SJSA1 (cell line): ENCODE measurements around the gene RELN. TPM values are rescaled to one million over a fixed set of nuclear protein-coding genes. Genes with fewer than 3 reads are reported as not detected.

Experiments used
- DNase-seq, 2 experiments: peaks; one replicate each; pipeline ENCODE4 v3.0.0-alpha.2; 2015 to 2020; ENCODE audit warnings: low spot score in 2 of 2, low read depth in 1 of 2
- H3K27ac ChIP-seq: fragments of 250-450 bp; sonication (Bioruptor Pico); 2 replicates; pipeline ENCODE4 v1.5.1; 2020; ENCODE audit warnings: mild to moderate bottlenecking, moderate library complexity
- H3K27me3 ChIP-seq: fragments of 250-450 bp; sonication (Bioruptor Pico); replicated peaks from 2 replicates; pipeline ENCODE4 v1.5.1; 2020; ENCODE audit warnings: mild to moderate bottlenecking, moderate library complexity
- H3K36me3 ChIP-seq: fragments of 250-450 bp; sonication (Bioruptor Pico); 2 replicates; pipeline ENCODE4 v1.5.1; 2020; ENCODE audit warnings: mild to moderate bottlenecking
- H3K4me1 ChIP-seq: fragments of 250-450 bp; sonication (Bioruptor Pico); replicated peaks from 2 replicates; pipeline ENCODE4 v1.6.1; 2021; ENCODE audit warnings: mild to moderate bottlenecking
- H3K4me3 ChIP-seq: fragments of 250-450 bp; sonication (Bioruptor Pico); 2 replicates; pipeline ENCODE4 v1.5.1; 2020; ENCODE audit warnings: mild to moderate bottlenecking
- H3K9me3 ChIP-seq: fragments of 250-450 bp; sonication (Bioruptor Pico); replicated peaks from 2 replicates; pipeline ENCODE4 v1.5.1; 2020; ENCODE audit warnings: mild to moderate bottlenecking
- total RNA-seq: library from RNA; depleted of rRNA; stranded (reverse); fragments of >200 nt; shearing (Covaris generic); gene quantifications from 2 replicates; pipeline ENCODE4 v1.2.3, GENCODE V29; 2014

The RELN gene
- total RNA-seq, 1 experiment from 2014 or later, result 0.03 TPM

- Histone ChIP-seq H3K27ac (no peak overlapping the region), H3K4me1 (peaks cover 10% of the 10 kb centered on the region), H3K36me3 (no peaks in the 10 kb centered on the region), H3K9me3 (no peaks in the 10 kb centered on the region), H3K4me3 (no peak overlapping the region), H3K27me3 (no peaks in the 10 kb centered on the region)
- DNase-seq, result no peak
These were observed 331.1 kb downstream of the RELN start for GRCh38 chr7:103658055-103659005.

DNA sequence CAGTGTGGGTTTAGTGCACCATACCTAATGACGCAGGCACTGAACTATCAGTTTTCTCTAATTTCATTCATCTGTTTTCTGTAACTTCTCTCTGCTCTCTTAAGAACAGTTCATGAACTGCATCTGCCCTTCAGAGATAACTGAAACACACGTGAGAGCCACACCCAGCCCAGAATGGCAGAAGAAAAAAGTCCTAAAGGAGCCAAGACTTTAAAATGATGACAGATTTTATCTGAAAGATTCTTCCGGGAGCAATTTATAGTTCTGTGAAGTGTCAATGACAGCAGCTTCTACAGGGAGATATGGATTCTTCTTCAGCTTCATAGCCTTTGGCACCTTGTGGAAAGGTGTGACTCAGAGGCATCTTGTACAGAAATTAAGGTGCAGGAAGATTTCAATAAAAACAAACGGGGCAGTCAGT, 332.0 kb downstream of the RELN start:
- no peak overlapping the region for H3K27ac ChIP-seq
- no peak overlapping the region for H3K4me3 ChIP-seq
- no peaks in the 10 kb centered on the region for H3K9me3 ChIP-seq
- no peaks in the 10 kb centered on the region for H3K36me3 ChIP-seq
- no peaks in the 10 kb centered on the region for H3K27me3 ChIP-seq
- H3K4me1 ChIP-seq, result peaks cover 10% of the 10 kb centered on the region
- DNase-seq, result no peak

GRCh38 chr7:103656221-103656620, 333.2 kb downstream of the RELN start:
- no peaks in the 10 kb centered on the region for H3K27me3 ChIP-seq
- H3K4me3 ChIP-seq, result no peak overlapping the region
- no peak for DNase-seq
- H3K27ac ChIP-seq, result no peak overlapping the region
- peaks cover 10% of the 10 kb centered on the region for H3K4me1 ChIP-seq
- H3K36me3 ChIP-seq, result no peaks in the 10 kb centered on the region
- no peaks in the 10 kb centered on the region for H3K9me3 ChIP-seq

DNA sequence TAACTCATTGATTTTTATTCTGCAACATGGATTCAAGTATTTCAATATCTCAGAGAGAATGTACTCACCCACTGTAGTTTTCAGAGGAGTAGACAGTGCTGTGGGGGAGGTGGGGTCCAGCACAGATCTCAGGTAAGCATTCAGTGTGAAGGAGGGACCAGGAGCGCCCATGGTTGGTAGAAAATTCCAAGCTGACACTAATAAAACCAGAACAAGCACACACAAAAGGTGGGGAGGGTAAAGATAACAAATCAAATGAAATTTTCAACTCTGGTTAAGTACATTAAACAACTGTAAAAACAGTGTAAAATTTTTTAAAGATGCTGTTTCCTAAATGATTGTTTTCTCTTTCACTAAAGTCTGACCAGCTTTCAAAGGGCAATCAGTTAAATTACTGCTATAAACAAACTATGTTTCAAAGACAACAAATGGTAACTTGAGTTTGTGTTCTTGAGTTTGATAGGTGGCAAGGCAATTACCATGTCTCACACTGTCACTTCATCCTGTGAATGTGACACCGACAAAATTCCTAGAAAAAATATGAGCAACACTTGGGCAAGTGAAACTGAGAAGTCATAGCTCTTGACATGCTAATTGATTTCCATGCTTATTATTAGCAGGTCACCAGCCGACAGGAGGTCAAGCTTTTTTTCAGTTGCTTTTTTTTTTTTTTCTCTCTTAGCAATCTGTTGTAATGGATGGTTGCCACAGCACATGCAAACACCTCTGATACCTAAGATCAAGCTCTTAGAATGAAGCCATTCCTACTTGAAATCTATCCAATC, 337.7 kb downstream of the RELN start:
- H3K4me1 ChIP-seq, result no peaks in the 10 kb centered on the region
- no peak overlapping the region for H3K4me3 ChIP-seq
- no peak overlapping the region for H3K27ac ChIP-seq
- H3K36me3 ChIP-seq, result no peaks in the 10 kb centered on the region
- DNase-seq, result no peak
- H3K9me3 ChIP-seq, result 0 out of 2 replicates have a peak, but pooled peaks cover 3% of the 10 kb centered on the region
- no peaks in the 10 kb centered on the region for H3K27me3 ChIP-seq

DNA sequence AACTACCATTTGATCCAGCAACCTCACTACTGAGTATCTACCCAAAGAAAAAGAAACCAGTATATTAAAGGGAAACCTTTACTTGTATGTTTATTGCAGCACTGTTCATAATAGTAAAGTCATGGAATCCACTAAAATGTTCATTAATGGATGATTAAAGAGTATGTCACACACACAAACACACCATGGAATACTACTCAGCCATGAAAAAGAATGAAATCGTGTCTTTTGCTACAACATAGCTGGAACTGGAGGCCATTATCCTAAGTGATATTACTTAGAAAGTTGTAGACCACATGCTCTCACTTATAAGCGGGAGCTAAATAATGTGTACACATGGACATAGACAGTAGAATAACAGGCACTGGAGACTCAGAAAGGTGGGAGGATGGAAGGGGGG, 340.4 kb downstream of the RELN start:
- Histone ChIP-seq H3K4me3 (no peak overlapping the region), H3K36me3 (no peaks in the 10 kb centered on the region), H3K9me3 (0 out of 2 replicates have a peak, but pooled peaks cover 3% of the 10 kb centered on the region), H3K27me3 (no peaks in the 10 kb centered on the region), H3K27ac (no peak overlapping the region), H3K4me1 (no peaks in the 10 kb centered on the region)
- DNase-seq, result no peak

GRCh38 chr7:103648135-103648534, 341.3 kb downstream of the RELN start:
- no peaks in the 10 kb centered on the region for H3K27me3 ChIP-seq
- no peak for DNase-seq
- H3K27ac ChIP-seq, result no peak overlapping the region

DNA sequence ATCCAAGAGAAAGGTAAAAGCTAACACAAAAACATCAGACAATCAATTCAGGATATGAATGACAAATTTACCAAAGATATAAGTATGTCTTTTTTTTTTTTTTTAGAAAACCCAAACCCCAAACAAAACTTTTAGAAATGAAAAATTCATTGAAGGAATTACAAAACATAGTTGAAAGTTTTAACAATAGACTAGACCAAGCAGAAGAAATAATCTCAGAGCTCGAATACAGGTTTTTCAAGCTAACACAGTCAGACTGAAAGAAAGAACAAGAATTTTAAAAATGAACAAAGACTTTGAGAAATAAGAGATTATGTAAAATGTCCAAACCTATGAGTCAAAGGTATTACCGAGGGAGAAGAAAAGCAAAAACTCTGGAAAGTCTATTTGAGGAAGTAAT, 345.1 kb downstream of the RELN start:
- Histone ChIP-seq H3K36me3 (no peaks in the 10 kb centered on the region), H3K4me1 (peaks cover 6% of the 10 kb centered on the region), H3K27ac (no peak overlapping the region), H3K4me3 (no peak overlapping the region), H3K9me3 (0 out of 2 replicates have a peak, but pooled peaks cover 3% of the 10 kb centered on the region), H3K27me3 (no peaks in the 10 kb centered on the region)
- no peak for DNase-seq

More at GRCh38 chr7:103648135-103648534, 341.3 kb downstream of the RELN start:
- no peak overlapping the region for H3K4me3 ChIP-seq
- no peaks in the 10 kb centered on the region for H3K36me3 ChIP-seq
- H3K9me3 ChIP-seq, result 0 out of 2 replicates have a peak, but pooled peaks cover 3% of the 10 kb centered on the region
- H3K4me1 ChIP-seq, result no peaks in the 10 kb centered on the region

DNA sequence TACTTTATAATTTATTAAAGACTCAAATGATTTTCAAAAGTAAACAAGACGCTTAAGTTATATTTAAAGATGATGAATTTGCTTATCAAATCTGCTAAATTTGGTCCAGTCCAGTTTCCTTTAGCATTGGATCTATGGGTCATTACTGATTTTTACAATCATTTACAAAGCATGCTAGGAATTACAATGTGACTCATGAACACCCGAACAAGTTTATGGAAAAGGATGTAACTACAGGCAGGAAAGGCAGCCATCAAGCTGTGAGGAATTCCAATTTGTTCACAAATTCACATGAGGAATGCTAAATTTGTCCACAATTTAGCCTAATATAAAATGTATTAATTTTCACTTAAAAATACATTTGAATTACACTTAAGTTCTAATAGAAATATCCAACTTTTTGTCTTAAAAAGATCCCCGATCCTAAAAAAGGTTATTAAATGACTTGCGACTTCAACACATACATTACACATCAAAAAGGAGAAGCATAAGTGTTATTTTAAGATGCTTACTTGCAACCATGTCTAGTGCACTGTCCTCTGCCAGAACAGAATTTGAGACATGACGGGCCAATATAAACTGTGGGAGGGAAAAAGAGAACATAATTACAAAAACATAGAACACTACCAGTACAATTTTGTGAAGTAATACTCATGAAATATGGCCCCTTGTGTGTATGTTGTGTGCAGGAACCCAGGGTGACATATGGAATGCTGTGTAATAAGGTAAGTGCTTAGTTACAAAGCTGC, 349.3 kb downstream of the RELN start:
- no peak overlapping the region for H3K4me3 ChIP-seq
- DNase-seq, result peak in 1 of 2 experiments; percentile 5
- peak overlapping the region; percentile 36 for H3K27ac ChIP-seq
- no peaks in the 10 kb centered on the region for H3K27me3 ChIP-seq
- no peaks in the 10 kb centered on the region for H3K36me3 ChIP-seq
- no peaks in the 10 kb centered on the region for H3K9me3 ChIP-seq
- peaks cover 29% of the 10 kb centered on the region for H3K4me1 ChIP-seq

DNA sequence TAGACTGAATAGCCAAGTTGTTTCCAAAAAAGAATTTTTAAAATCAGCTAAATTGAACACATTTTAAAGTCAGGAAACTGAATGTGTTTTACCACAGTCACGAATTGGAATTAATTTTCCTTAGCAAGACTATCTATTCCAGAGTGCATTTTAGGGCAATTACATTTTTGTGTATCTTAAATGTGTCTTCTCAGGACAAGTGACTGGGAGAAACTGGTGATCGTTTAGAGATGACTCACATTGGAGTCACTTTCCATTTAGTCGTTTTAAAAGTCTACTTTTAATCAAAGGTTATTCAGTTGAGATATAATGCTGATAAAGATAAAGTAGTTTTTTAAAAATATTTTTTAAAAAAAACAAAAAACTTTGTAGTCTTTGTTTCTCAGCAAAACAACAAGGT, 351.7 kb downstream of the RELN start:
- peak in 1 of 2 experiments; percentile 18 for DNase-seq
- no peaks in the 10 kb centered on the region for H3K27me3 ChIP-seq
- no peak overlapping the region for H3K4me3 ChIP-seq
- peak overlapping the region; percentile 64 for H3K27ac ChIP-seq
- no peaks in the 10 kb centered on the region for H3K36me3 ChIP-seq
- H3K4me1 ChIP-seq, result peaks cover 29% of the 10 kb centered on the region
- no peaks in the 10 kb centered on the region for H3K9me3 ChIP-seq

GRCh38 chr7:103637094-103637493, 352.4 kb downstream of the RELN start:
- Histone ChIP-seq H3K4me1 (peaks cover 32% of the 10 kb centered on the region), H3K27me3 (no peaks in the 10 kb centered on the region), H3K36me3 (no peaks in the 10 kb centered on the region), H3K4me3 (no peak overlapping the region), H3K27ac (peak overlapping the region; percentile 64), H3K9me3 (no peaks in the 10 kb centered on the region)
- DNase-seq, result peak in 1 of 2 experiments; percentile 41

DNA sequence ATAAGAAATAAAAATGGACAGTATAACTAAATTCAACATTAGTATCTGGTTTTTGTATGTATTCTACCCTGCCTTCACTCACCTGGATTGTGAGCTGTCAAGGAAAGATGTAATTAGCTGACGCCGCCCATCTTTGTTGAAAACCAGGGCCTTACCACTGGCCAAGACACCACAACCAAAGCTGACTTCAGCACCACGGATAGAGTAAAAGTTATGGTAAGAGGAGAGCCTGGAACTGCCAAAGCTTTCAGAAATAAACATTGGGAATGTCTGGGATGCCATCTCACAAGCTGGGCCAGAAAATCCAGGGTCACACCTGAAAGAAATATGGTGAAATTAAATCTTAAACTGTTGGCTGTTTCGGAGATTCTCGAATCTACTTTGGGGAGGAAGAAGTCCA, 353.3 kb downstream of the RELN start:
- peaks cover 33% of the 10 kb centered on the region for H3K4me1 ChIP-seq
- H3K27me3 ChIP-seq, result no peaks in the 10 kb centered on the region
- no peaks in the 10 kb centered on the region for H3K36me3 ChIP-seq
- no peak for DNase-seq
- H3K9me3 ChIP-seq, result no peaks in the 10 kb centered on the region
- H3K4me3 ChIP-seq, result no peak overlapping the region
- no peak overlapping the region for H3K27ac ChIP-seq

GRCh38 chr7:103632972-103633371, 356.5 kb downstream of the RELN start:
- no peak for DNase-seq
- H3K36me3 ChIP-seq, result no peaks in the 10 kb centered on the region
- no peak overlapping the region for H3K4me3 ChIP-seq
- no peak overlapping the region for H3K27ac ChIP-seq
- H3K9me3 ChIP-seq, result no peaks in the 10 kb centered on the region
- H3K4me1 ChIP-seq, result peaks cover 20% of the 10 kb centered on the region
- H3K27me3 ChIP-seq, result no peaks in the 10 kb centered on the region

DNA sequence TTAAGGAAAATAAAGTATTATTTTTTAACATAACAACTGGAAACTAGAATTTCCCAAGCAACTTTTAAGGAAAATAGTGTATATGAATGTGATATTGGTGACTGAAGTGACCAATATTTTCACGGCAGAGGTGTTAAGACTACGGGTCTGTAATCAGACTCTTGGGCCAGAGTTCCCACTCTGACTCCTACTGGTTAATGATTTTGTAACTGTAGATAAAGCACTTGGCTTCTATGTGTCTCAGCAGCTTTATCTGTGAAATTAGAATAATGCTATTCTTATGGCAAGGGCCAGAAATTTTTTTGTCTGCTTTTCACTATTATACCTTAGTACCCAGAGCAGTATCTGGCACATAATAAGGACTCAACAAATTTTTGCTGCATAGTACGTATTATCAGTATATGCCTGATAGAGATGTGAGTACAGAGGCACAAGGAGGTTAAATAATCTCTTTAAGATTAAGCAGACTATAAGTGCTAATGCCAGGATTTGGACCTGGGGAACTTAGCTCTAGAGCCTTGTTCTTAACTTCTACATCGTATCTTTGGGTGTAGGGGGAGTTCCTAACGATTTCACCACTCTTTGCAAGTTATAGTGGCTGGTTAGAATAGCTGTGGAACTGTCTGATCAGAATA, 357.3 kb downstream of the RELN start:
- DNase-seq, result no peak
- Histone ChIP-seq H3K27ac (no peak overlapping the region), H3K36me3 (no peaks in the 10 kb centered on the region), H3K4me1 (peaks cover 12% of the 10 kb centered on the region), H3K9me3 (no peaks in the 10 kb centered on the region), H3K27me3 (no peaks in the 10 kb centered on the region), H3K4me3 (no peak overlapping the region)
